ENCODE measurements around the gene CCDC117.

GRCh38 chr22:28800308-28801041 lies 28.0 kb downstream of the CCDC117 start, which contains the start of gene XBP1:
- no peak for TF ChIP-seq CTCF (IDR thresholded peaks at IDR 0.05)
- TF ChIP-seq POLR2A (IDR thresholded peaks at IDR 0.05), result peak; percentile 100

All from right lobe of liver (tissue), 4 donors.